HEK293 (cell line): ENCODE results near the gene BMP5.

Experiments used
- CTCF ChIA-PET: fragments of 350-600 bp; formaldehyde crosslinking; extraction: SDS; loops from one replicate; lab custom pipeline; 2021; ENCODE audit warnings: antibody characterized with exemption; lab: Yijun Ruan, JAX
- POLR2A ChIA-PET: fragments of 300-600 bp; formaldehyde crosslinking; extraction: SDS; loops from one replicate; lab custom pipeline; 2020; ENCODE audit warnings: antibody characterized with exemption, inconsistent platforms; lab: Yijun Ruan, JAX
- H3K27ac ChIP-seq: fragments of 200-500 bp; sonication (Bioruptor generic); 2 replicates; pipeline ENCODE4 v1.5.1; 2014; ENCODE audit warnings: low read depth, low read length, control low read depth, inconsistent platforms; ENCODE audit errors: extremely low read depth
- H3K36me3 ChIP-seq, 2 experiments: fragments of 200-500 bp in 1 of 2; sonication (Bioruptor generic) in 1 of 2; 1 replicate in 1 of 2; 2 replicates in 1 of 2; pipeline ENCODE4 v1.5.1; 2014 to 2017; ENCODE audit warnings: inconsistent platforms in 2 of 2, low read length in 2 of 2; ENCODE audit not compliant: control insufficient read depth in 2 of 2, insufficient read depth in 1 of 2
- H3K4me1 ChIP-seq: fragments of 200-500 bp; sonication (Bioruptor generic); 2 replicates; pipeline ENCODE4 v1.5.1; 2014; ENCODE audit warnings: mild to moderate bottlenecking, low read length, inconsistent platforms; ENCODE audit not compliant: control insufficient read depth, insufficient read depth
- H3K4me3 ChIP-seq: 2 replicates; pipeline ENCODE4 v1.5.1; 2011; ENCODE audit warnings: low read depth, mild to moderate bottlenecking, control low read depth, low read length, moderate library complexity
- H3K9me3 ChIP-seq: fragments of 200-500 bp; sonication (Bioruptor generic); 2 replicates; pipeline ENCODE4 v1.5.1; 2014; ENCODE audit warnings: low read depth, low read length, inconsistent platforms; ENCODE audit not compliant: control insufficient read depth, insufficient read depth
- BCL11B ChIP-seq: fragments of 450-650 bp; formaldehyde crosslinking; IDR thresholded peaks from 2 replicates; pipeline ENCODE4 v1.5.1; 2016; ENCODE audit warnings: low read depth, missing biosample characterization, missing genetic modification characterization
- HOXA7 ChIP-seq: sonication (generic); formaldehyde crosslinking; IDR thresholded peaks from 2 replicates; pipeline ENCODE4 v1.8.1; 2022; ENCODE audit warnings: missing genetic modification reagents, borderline replicate concordance
- MZF1 ChIP-seq: fragments of 450-650 bp; formaldehyde crosslinking; IDR thresholded peaks from 2 replicates; pipeline ENCODE4 v1.5.1; 2017; ENCODE audit warnings: missing biosample characterization, missing genetic modification characterization, borderline replicate concordance
- OVOL3 ChIP-seq: fragments of 450-650 bp; formaldehyde crosslinking; IDR thresholded peaks from 2 replicates; pipeline ENCODE4 v1.5.1; 2016; ENCODE audit warnings: missing biosample characterization, missing genetic modification characterization
- RBAK ChIP-seq: fragments of 450-650 bp; formaldehyde crosslinking; IDR thresholded peaks from 2 replicates; pipeline ENCODE4 v1.5.1; 2016; ENCODE audit warnings: missing biosample characterization, missing genetic modification characterization
- SCRT2 ChIP-seq: fragments of 450-650 bp; formaldehyde crosslinking; IDR thresholded peaks from 2 replicates; pipeline ENCODE4 v1.5.1; 2016; ENCODE audit warnings: missing biosample characterization, missing genetic modification characterization
- WT1 ChIP-seq: fragments of 450-650 bp; formaldehyde crosslinking; IDR thresholded peaks from 2 replicates; pipeline ENCODE4 v1.5.1; 2016; ENCODE audit warnings: missing biosample characterization, missing genetic modification characterization
- ZEB2 ChIP-seq: fragments of 450-650 bp; formaldehyde crosslinking; IDR thresholded peaks from 2 replicates; pipeline ENCODE4 v1.5.1; 2016; ENCODE audit warnings: missing biosample characterization, missing genetic modification characterization
- ZFP41 ChIP-seq: fragments of 450-650 bp; formaldehyde crosslinking; IDR thresholded peaks from 2 replicates; pipeline ENCODE4 v1.5.1; 2016; ENCODE audit warnings: missing biosample characterization, missing genetic modification characterization, borderline replicate concordance
- ZNF114 ChIP-seq: fragments of 450-650 bp; formaldehyde crosslinking; IDR thresholded peaks from 2 replicates; pipeline ENCODE4 v1.5.0; 2017; ENCODE audit warnings: missing biosample characterization, missing genetic modification characterization
- ZSCAN30 ChIP-seq: fragments of 450-650 bp; IDR thresholded peaks from 2 replicates; pipeline ENCODE4 v1.5.1; 2018; ENCODE audit warnings: missing biosample characterization, mild to moderate bottlenecking, missing genetic modification characterization, moderate library complexity
- ZXDB ChIP-seq: fragments of 450-650 bp; formaldehyde crosslinking; IDR thresholded peaks from 2 replicates; pipeline ENCODE4 v1.5.1; 2016; ENCODE audit warnings: missing biosample characterization, missing genetic modification characterization
- TF ChIP-seq, protein P1 (sequence below): fragments of 450-650 bp; formaldehyde crosslinking; IDR thresholded peaks from 2 replicates; pipeline ENCODE4 v1.5.1; 2016; ENCODE audit warnings: missing biosample characterization, missing genetic modification characterization
- TF ChIP-seq, protein P2 (sequence below): fragments of 450-650 bp; formaldehyde crosslinking; IDR thresholded peaks from 2 replicates; pipeline ENCODE4 v1.5.1; 2017; ENCODE audit warnings: missing biosample characterization, missing genetic modification characterization
- TF ChIP-seq, protein P3 (sequence below): fragments of 450-650 bp; formaldehyde crosslinking; IDR thresholded peaks from 2 replicates; pipeline ENCODE4 v1.5.1; 2016; ENCODE audit warnings: missing biosample characterization, missing genetic modification characterization, low read depth
- TF ChIP-seq, protein P4 (sequence below): fragments of 450-650 bp; formaldehyde crosslinking; IDR thresholded peaks from 2 replicates; pipeline ENCODE4 v1.5.1; 2016; ENCODE audit warnings: missing biosample characterization, missing genetic modification characterization, borderline replicate concordance
- TF ChIP-seq, protein P5 (sequence below): fragments of 450-650 bp; formaldehyde crosslinking; IDR thresholded peaks from 2 replicates; pipeline ENCODE4 v1.5.1; 2016; ENCODE audit warnings: missing biosample characterization, missing genetic modification characterization
- TF ChIP-seq, protein P6 (sequence below): fragments of 450-650 bp; formaldehyde crosslinking; IDR thresholded peaks from 2 replicates; pipeline ENCODE4 v1.5.0; 2017; ENCODE audit warnings: missing biosample characterization, missing genetic modification characterization, borderline replicate concordance

The BMP5 gene

DNA sequence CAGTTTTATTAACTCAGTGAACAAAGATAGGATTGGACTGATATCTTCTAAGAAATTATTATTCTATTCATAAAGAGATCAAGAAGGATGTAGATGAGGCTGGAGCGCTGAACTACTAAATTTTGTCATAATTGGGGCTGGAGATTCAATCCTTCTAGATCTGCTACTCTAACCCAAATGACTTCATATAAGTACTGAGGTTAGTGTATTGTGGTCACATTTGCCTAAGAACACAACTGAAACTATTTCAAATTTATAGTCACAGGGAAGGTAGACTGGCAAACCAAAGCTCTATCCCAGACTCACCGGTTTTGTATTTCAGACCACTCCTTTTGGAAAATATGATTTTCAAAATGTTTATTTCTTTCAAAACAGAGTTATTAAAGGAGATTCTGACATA is 96.7 kb downstream of the BMP5 start:
- Histone ChIP-seq H3K27ac (no peak overlapping the region), H3K9me3 (no peaks in the 10 kb centered on the region), H3K4me1 (peaks cover 18% of the 10 kb centered on the region), H3K36me3 (no peaks in the 10 kb centered on the region), H3K4me3 (no peak overlapping the region)
- TF ChIP-seq, protein P1, sequence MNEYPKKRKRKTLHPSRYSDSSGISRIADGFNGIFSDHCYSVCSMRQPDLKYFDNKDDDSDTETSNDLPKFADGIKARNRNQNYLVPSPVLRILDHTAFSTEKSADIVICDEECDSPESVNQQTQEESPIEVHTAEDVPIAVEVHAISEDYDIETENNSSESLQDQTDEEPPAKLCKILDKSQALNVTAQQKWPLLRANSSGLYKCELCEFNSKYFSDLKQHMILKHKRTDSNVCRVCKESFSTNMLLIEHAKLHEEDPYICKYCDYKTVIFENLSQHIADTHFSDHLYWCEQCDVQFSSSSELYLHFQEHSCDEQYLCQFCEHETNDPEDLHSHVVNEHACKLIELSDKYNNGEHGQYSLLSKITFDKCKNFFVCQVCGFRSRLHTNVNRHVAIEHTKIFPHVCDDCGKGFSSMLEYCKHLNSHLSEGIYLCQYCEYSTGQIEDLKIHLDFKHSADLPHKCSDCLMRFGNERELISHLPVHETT (tag by site-specific recombination): no peak
- TF ChIP-seq, protein P2, sequence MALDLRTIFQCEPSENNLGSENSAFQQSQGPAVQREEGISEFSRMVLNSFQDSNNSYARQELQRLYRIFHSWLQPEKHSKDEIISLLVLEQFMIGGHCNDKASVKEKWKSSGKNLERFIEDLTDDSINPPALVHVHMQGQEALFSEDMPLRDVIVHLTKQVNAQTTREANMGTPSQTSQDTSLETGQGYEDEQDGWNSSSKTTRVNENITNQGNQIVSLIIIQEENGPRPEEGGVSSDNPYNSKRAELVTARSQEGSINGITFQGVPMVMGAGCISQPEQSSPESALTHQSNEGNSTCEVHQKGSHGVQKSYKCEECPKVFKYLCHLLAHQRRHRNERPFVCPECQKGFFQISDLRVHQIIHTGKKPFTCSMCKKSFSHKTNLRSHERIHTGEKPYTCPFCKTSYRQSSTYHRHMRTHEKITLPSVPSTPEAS (tag by site-specific recombination): no peak
- TF ChIP-seq SCRT2 (tag by site-specific recombination) (no peak), OVOL3 (no peak), HOXA7 (no peak), RBAK (no peak), ZEB2 (no peak), MZF1 (tag by site-specific recombination) (no peak), BCL11B (no peak), ZSCAN30 (no peak), ZXDB (tag by site-specific recombination) (no peak), ZNF114 (tag by site-specific recombination) (no peak), ZFP41 (tag by site-specific recombination) (no peak), WT1 (tag by site-specific recombination) (no peak)
- TF ChIP-seq, protein P3, sequence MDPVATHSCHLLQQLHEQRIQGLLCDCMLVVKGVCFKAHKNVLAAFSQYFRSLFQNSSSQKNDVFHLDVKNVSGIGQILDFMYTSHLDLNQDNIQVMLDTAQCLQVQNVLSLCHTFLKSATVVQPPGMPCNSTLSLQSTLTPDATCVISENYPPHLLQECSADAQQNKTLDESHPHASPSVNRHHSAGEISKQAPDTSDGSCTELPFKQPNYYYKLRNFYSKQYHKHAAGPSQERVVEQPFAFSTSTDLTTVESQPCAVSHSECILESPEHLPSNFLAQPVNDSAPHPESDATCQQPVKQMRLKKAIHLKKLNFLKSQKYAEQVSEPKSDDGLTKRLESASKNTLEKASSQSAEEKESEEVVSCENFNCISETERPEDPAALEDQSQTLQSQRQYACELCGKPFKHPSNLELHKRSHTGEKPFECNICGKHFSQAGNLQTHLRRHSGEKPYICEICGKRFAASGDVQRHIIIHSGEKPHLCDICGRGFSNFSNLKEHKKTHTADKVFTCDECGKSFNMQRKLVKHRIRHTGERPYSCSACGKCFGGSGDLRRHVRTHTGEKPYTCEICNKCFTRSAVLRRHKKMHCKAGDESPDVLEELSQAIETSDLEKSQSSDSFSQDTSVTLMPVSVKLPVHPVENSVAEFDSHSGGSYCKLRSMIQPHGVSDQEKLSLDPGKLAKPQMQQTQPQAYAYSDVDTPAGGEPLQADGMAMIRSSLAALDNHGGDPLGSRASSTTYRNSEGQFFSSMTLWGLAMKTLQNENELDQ (tag by site-specific recombination): no peak
- TF ChIP-seq, protein P4, sequence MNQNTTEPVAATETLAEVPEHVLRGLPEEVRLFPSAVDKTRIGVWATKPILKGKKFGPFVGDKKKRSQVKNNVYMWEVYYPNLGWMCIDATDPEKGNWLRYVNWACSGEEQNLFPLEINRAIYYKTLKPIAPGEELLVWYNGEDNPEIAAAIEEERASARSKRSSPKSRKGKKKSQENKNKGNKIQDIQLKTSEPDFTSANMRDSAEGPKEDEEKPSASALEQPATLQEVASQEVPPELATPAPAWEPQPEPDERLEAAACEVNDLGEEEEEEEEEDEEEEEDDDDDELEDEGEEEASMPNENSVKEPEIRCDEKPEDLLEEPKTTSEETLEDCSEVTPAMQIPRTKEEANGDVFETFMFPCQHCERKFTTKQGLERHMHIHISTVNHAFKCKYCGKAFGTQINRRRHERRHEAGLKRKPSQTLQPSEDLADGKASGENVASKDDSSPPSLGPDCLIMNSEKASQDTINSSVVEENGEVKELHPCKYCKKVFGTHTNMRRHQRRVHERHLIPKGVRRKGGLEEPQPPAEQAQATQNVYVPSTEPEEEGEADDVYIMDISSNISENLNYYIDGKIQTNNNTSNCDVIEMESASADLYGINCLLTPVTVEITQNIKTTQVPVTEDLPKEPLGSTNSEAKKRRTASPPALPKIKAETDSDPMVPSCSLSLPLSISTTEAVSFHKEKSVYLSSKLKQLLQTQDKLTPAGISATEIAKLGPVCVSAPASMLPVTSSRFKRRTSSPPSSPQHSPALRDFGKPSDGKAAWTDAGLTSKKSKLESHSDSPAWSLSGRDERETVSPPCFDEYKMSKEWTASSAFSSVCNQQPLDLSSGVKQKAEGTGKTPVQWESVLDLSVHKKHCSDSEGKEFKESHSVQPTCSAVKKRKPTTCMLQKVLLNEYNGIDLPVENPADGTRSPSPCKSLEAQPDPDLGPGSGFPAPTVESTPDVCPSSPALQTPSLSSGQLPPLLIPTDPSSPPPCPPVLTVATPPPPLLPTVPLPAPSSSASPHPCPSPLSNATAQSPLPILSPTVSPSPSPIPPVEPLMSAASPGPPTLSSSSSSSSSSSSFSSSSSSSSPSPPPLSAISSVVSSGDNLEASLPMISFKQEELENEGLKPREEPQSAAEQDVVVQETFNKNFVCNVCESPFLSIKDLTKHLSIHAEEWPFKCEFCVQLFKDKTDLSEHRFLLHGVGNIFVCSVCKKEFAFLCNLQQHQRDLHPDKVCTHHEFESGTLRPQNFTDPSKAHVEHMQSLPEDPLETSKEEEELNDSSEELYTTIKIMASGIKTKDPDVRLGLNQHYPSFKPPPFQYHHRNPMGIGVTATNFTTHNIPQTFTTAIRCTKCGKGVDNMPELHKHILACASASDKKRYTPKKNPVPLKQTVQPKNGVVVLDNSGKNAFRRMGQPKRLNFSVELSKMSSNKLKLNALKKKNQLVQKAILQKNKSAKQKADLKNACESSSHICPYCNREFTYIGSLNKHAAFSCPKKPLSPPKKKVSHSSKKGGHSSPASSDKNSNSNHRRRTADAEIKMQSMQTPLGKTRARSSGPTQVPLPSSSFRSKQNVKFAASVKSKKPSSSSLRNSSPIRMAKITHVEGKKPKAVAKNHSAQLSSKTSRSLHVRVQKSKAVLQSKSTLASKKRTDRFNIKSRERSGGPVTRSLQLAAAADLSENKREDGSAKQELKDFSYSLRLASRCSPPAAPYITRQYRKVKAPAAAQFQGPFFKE (tag by site-specific recombination): no peak
- TF ChIP-seq, protein P5, sequence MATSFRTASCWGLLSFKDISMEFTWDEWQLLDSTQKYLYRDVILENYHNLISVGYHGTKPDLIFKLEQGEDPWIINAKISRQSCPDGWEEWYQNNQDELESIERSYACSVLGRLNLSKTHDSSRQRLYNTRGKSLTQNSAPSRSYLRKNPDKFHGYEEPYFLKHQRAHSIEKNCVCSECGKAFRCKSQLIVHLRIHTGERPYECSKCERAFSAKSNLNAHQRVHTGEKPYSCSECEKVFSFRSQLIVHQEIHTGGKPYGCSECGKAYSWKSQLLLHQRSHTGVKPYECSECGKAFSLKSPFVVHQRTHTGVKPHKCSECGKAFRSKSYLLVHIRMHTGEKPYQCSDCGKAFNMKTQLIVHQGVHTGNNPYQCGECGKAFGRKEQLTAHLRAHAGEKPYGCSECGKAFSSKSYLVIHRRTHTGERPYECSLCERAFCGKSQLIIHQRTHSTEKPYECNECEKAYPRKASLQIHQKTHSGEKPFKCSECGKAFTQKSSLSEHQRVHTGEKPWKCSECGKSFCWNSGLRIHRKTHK (tag by site-specific recombination): no peak
- TF ChIP-seq, protein P6, sequence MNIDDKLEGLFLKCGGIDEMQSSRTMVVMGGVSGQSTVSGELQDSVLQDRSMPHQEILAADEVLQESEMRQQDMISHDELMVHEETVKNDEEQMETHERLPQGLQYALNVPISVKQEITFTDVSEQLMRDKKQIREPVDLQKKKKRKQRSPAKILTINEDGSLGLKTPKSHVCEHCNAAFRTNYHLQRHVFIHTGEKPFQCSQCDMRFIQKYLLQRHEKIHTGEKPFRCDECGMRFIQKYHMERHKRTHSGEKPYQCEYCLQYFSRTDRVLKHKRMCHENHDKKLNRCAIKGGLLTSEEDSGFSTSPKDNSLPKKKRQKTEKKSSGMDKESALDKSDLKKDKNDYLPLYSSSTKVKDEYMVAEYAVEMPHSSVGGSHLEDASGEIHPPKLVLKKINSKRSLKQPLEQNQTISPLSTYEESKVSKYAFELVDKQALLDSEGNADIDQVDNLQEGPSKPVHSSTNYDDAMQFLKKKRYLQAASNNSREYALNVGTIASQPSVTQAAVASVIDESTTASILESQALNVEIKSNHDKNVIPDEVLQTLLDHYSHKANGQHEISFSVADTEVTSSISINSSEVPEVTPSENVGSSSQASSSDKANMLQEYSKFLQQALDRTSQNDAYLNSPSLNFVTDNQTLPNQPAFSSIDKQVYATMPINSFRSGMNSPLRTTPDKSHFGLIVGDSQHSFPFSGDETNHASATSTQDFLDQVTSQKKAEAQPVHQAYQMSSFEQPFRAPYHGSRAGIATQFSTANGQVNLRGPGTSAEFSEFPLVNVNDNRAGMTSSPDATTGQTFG (tag by site-specific recombination): no peak
- ChIA-PET POLR2A (no interaction called here), CTCF (no interaction called here)
